Activated T-cell treated with anti-CD3 and anti-CD28 coated beads, Interleukin-2, amount 50 U/mL, for 24 hours (primary cell): ENCODE measurements around the gene IGLL5.

Experiments used
- DNase-seq: peaks from one replicate; pipeline ENCODE4 v3.0.0-alpha.2; 2020
- H3K27ac Mint-ChIP-seq: 2 replicates; pipeline ENCODE4 v1.8.0; 2020; ENCODE audit warnings: mild to moderate bottlenecking, mixed read lengths
- H3K27me3 Mint-ChIP-seq: 2 replicates; pipeline ENCODE4 v1.8.0; 2020; ENCODE audit warnings: mixed read lengths
- H3K36me3 Mint-ChIP-seq: 2 replicates; pipeline ENCODE4 v1.8.0; 2020; ENCODE audit warnings: low read depth, mixed read lengths
- H3K4me1 Mint-ChIP-seq: 2 replicates; pipeline ENCODE4 v1.8.0; 2020; ENCODE audit warnings: low read depth, mixed read lengths
- H3K4me3 Mint-ChIP-seq: 2 replicates; pipeline ENCODE4 v1.8.0; 2020; ENCODE audit warnings: mild to moderate bottlenecking, moderate library complexity, mixed read lengths
- H3K9me3 Mint-ChIP-seq: 2 replicates; pipeline ENCODE4 v1.8.0; 2020; ENCODE audit warnings: mixed read lengths

The IGLL5 gene

DNA sequence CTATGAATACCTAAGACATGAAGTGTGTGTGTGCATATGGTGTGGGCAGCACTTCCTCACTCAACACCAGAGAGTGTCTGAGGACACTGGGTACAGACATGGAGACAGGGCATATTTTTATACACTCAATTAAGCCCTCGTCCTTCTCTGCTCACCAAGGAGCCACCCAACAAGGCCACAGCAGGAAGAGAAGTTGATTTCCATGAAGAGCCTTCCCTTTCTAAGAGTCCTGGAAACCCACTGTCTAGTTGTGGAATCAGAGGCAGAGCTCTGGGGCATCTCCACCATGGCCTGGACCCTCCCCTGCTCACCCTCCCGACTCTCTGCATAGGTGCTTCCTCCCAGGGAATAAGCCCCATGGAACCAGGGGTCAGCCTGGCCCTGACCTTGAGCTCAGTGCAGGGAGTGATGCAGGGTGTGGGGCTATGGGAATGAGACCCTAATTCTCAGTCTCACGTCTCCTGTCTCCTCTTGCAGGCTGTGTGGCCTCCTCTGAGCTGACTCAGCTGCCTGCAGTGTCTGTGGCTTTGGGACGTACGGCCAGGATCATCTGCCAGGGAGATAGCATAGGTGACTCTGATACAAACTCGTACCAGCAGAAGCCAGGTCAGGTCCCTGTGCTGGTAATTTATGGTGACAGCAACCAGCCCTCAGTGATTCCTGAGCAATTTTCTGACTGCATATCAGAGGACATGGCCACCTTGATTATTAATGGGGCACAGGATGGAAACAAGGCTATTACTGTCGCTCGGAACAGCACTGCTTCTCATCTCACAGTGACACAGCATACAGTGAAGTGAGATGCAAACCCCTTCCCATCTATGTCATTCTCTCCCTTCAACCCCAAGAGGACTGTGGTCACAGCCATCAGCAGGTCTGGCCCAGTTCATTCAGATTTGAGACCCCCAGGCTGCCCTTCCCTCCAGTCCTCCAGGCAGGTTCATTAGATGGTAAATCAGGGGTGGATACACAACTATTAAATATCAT lies 14.6 kb upstream of the IGLL5 start:
- Mint-ChIP-seq H3K4me1 (no peaks in the 10 kb centered on the region), H3K36me3 (no peaks in the 10 kb centered on the region), H3K27ac (no peak overlapping the region), H3K4me3 (no peak overlapping the region), H3K9me3 (peaks cover 10% of the 10 kb centered on the region), H3K27me3 (no peaks in the 10 kb centered on the region)
- DNase-seq = no peak

- Mint-ChIP-seq H3K27me3 (no peaks in the 10 kb centered on the region), H3K27ac (no peak overlapping the region), H3K4me1 (peaks cover 1% of the 10 kb centered on the region), H3K4me3 (no peak overlapping the region), H3K36me3 (no peaks in the 10 kb centered on the region), H3K9me3 (peaks cover 10% of the 10 kb centered on the region)
- peak; percentile 79 for DNase-seq
These were observed 9.9 kb upstream of the IGLL5 start for GRCh38 chr22:22877523-22878210.

GRCh38 chr22:22878211-22878570 lies 9.4 kb upstream of the IGLL5 start:
- Mint-ChIP-seq H3K4me1 (peaks cover 1% of the 10 kb centered on the region), H3K36me3 (no peaks in the 10 kb centered on the region), H3K9me3 (peaks cover 10% of the 10 kb centered on the region), H3K27ac (no peak overlapping the region), H3K4me3 (no peak overlapping the region), H3K27me3 (no peaks in the 10 kb centered on the region)
- DNase-seq = no peak

GRCh38 chr22:22878801-22879674 lies 8.6 kb upstream of the IGLL5 start:
- Mint-ChIP-seq H3K4me3 (no peak overlapping the region), H3K9me3 (peaks cover 5% of the 10 kb centered on the region), H3K4me1 (peaks cover 4% of the 10 kb centered on the region), H3K27ac (no peak overlapping the region), H3K36me3 (no peaks in the 10 kb centered on the region), H3K27me3 (no peaks in the 10 kb centered on the region)
- DNase-seq = no peak

DNA sequence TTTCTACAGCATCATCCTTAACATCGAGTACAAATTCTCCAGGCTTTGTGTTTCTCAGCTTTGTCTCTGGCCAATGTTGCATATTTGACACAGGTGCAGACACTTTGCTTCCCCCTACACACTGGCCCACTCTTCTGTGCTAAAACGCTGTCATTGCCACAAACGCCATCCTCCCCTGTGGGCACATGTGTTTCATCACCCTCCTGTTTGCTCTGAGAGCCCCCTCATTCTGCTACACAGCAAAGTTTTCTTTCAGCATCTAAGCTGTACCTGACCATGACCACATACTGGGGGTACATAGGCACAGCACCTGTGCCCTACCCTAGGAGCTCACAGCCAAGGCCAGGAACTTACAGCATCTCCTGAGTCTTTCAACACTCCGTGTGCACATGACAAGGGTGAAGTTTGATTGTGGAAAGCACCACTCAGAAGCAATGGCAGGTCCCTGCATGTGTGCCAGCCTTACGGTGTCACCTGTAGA lies 7.9 kb upstream of the IGLL5 start:
- Mint-ChIP-seq H3K27ac (no peak overlapping the region), H3K4me3 (no peak overlapping the region), H3K4me1 (peaks cover 11% of the 10 kb centered on the region), H3K36me3 (no peaks in the 10 kb centered on the region), H3K27me3 (no peaks in the 10 kb centered on the region), H3K9me3 (peaks cover 2% of the 10 kb centered on the region)
- no peak for DNase-seq

- Mint-ChIP-seq H3K4me1 (peaks cover 17% of the 10 kb centered on the region), H3K27ac (no peak overlapping the region), H3K27me3 (peaks cover 2% of the 10 kb centered on the region), H3K9me3 (no peaks in the 10 kb centered on the region), H3K36me3 (no peaks in the 10 kb centered on the region), H3K4me3 (no peak overlapping the region)
- DNase-seq = no peak
These were observed 7.0 kb upstream of the IGLL5 start for GRCh38 chr22:22880645-22881044.

DNA sequence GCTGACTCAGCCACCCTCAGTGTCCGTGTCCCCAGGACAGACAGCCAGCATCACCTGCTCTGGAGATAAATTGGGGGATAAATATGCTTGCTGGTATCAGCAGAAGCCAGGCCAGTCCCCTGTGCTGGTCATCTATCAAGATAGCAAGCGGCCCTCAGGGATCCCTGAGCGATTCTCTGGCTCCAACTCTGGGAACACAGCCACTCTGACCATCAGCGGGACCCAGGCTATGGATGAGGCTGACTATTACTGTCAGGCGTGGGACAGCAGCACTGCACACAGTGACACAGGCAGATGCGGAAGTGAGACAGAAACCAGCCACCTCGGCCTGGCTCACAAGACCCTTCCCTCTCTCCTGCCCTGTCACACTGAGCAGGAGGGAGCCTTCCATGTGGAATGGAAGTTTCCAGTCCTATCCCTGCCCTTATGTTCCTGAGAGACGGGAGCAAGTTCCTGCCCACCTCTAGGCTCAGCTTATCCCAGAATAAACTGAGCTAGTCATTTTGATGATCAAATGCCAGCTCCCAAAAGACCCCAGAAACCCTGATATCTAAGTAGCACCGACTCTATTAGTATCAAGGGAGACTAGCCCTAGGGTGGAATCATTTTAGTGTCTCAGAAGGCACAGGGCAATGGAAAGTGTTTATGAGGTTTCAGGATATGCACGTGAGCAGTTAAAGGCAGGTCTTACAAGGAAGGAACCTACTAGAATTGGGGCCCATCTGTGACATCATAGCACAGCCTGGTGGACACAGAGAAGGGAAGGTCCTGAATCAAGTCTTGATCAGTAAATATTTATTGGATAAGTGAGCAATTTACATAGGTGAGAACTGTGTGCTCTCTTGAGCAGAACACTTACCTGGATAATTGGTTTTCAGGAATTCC lies 6.3 kb upstream of the IGLL5 start:
- Mint-ChIP-seq H3K27me3 (peaks cover 8% of the 10 kb centered on the region), H3K36me3 (no peaks in the 10 kb centered on the region), H3K4me1 (peaks cover 18% of the 10 kb centered on the region), H3K27ac (no peak overlapping the region), H3K9me3 (no peaks in the 10 kb centered on the region), H3K4me3 (no peak overlapping the region)
- no peak for DNase-seq

- no peaks in the 10 kb centered on the region for H3K36me3 Mint-ChIP-seq
- no peak overlapping the region for H3K4me3 Mint-ChIP-seq
- DNase-seq = no peak
- peaks cover 18% of the 10 kb centered on the region for H3K4me1 Mint-ChIP-seq
- H3K27me3 Mint-ChIP-seq = peaks cover 17% of the 10 kb centered on the region
- no peak overlapping the region for H3K27ac Mint-ChIP-seq
- H3K9me3 Mint-ChIP-seq = no peaks in the 10 kb centered on the region
These were observed 5.4 kb upstream of the IGLL5 start for GRCh38 chr22:22882033-22882717.

GRCh38 chr22:22883090-22883727 lies 4.4 kb upstream of the IGLL5 start:
- Mint-ChIP-seq H3K27ac (no peak overlapping the region), H3K36me3 (no peaks in the 10 kb centered on the region), H3K4me1 (peaks cover 18% of the 10 kb centered on the region), H3K9me3 (no peaks in the 10 kb centered on the region), H3K27me3 (peaks cover 19% of the 10 kb centered on the region), H3K4me3 (no peak overlapping the region)
- no peak for DNase-seq

GRCh38 chr22:22884010-22884887 lies 3.4 kb upstream of the IGLL5 start:
- DNase-seq = peak; percentile 65
- no peaks in the 10 kb centered on the region for H3K36me3 Mint-ChIP-seq

DNA sequence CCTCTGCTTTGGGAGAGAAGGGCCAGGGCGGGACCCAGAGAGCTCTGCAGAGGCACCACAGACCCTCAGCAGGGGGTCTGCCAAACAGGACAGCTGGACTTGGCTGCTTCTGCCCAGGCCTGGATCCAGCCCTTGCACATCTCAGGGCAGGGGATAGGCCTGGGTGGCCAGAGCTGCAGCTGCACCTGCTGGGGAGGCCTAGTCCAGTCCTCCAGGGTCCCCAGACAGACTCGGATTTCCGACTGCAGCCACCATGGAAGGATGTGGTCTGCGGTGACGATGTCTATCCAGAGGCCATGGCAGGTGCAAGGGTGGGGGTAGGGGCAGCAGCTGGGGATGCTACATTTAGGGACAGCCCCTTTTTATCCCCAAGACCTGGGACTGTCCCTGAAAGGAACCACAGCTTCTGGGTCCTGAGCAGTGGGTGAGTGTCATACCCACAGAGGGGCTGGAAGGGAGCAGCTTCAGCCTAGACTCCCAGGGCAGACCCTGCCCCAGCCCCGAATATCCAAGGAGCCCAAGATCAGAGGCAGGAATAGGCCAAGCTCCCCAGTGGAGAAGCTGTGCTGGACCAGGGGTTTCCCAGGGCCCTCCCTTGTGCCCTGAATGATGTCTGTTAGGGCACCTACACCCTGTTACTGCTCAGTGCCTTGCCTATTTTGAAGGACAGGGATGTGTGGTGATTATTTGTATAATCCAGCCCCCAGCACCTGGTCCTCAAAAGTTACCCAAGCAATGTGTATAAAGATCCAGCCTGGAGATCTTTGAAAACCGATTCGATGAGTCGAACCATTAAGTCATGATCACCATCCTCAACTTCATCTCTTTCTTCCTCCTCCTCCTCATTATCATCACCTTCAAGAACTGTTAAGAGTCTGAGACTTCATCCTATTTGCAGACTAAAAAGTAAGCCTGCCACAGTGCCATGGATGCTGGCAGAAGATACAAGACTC lies 2.5 kb upstream of the IGLL5 start:
- no peak overlapping the region for H3K27ac Mint-ChIP-seq
- H3K9me3 Mint-ChIP-seq = no peaks in the 10 kb centered on the region
- H3K27me3 Mint-ChIP-seq = peaks cover 30% of the 10 kb centered on the region
- no peaks in the 10 kb centered on the region for H3K36me3 Mint-ChIP-seq
- peaks cover 18% of the 10 kb centered on the region for H3K4me1 Mint-ChIP-seq
- H3K4me3 Mint-ChIP-seq = no peak overlapping the region
- peak; percentile 31 for DNase-seq

More at GRCh38 chr22:22884010-22884887, 3.4 kb upstream of the IGLL5 start:
- Mint-ChIP-seq H3K4me3 (no peak overlapping the region), H3K9me3 (no peaks in the 10 kb centered on the region), H3K27ac (no peak overlapping the region), H3K27me3 (peaks cover 27% of the 10 kb centered on the region), H3K4me1 (peaks cover 18% of the 10 kb centered on the region)
